MM.1S (cell line): ENCODE results near the gene ANKS1B.

Source experiments
- EZH2phosphoT487 ChIP-seq: fragments of 300-600 bp; sonication (generic); IDR thresholded peaks from 2 replicates; pipeline ENCODE4 v1.6.1; 2018; ENCODE audit warnings: antibody characterized with exemption, low read length
- TF ChIP-seq, protein P1 (sequence below): fragments of 300-600 bp; sonication (generic); IDR thresholded peaks from 2 replicates; pipeline ENCODE4 v1.5.1; 2016; ENCODE audit warnings: antibody characterized with exemption, low read length, mixed read lengths

DNA sequence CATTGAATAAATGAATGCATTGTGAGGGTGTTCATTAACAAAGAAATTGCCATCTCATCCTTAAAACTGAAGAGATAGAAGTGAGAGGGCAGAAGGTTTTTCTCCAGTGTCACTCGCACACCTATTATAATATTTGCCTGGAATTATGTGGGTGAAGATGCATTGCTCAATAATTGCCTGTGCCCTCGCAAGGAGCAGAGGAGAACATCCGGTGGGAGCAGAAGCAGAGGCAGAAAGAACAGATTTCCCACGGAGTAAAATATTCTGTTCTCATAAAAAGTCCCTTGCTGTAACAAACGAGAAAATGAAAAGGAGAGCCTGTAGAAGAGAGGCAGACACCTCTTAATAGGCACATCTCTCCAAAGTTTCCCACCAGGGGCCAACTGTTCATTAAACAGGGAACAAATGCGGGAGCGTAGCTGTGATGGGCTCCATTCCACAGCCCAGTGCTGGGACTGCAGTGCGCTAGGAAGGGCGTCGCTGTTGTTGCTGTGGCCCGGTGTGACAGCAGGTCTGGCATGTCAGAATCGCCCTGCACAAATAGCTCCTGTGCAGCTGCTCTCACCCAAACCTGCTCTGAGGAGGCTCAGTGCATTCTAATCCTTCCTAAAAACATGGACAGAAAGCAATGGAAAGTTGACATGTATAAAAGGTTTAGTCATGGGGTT, 979.8 kb downstream of the ANKS1B start:
- TF ChIP-seq, protein P1, sequence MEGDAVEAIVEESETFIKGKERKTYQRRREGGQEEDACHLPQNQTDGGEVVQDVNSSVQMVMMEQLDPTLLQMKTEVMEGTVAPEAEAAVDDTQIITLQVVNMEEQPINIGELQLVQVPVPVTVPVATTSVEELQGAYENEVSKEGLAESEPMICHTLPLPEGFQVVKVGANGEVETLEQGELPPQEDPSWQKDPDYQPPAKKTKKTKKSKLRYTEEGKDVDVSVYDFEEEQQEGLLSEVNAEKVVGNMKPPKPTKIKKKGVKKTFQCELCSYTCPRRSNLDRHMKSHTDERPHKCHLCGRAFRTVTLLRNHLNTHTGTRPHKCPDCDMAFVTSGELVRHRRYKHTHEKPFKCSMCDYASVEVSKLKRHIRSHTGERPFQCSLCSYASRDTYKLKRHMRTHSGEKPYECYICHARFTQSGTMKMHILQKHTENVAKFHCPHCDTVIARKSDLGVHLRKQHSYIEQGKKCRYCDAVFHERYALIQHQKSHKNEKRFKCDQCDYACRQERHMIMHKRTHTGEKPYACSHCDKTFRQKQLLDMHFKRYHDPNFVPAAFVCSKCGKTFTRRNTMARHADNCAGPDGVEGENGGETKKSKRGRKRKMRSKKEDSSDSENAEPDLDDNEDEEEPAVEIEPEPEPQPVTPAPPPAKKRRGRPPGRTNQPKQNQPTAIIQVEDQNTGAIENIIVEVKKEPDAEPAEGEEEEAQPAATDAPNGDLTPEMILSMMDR: no peak
- no peak for TF ChIP-seq EZH2phosphoT487
